GM19397 (cell line): ENCODE measurements around the gene SHISA8.
A peak's percentile ranks its signal among the peaks of the same experiment; 100 is the strongest.

ENCODE experiments used
- ATAC-seq: cut with Tn5 transposase; IDR thresholded peaks from one replicate; pipeline ENCODE4 v1.9.1; 2021; ENCODE audit warnings: mild to moderate bottlenecking, moderate library complexity; ENCODE audit not compliant: unreplicated experiment

The SHISA8 gene

GRCh38 chr22:41862530-41863266 lies 52.2 kb downstream of the SHISA8 start:
- peak; percentile 46 for ATAC-seq

- peak; percentile 57 for ATAC-seq
Measured at GRCh38 chr22:41862160-41862529, 52.7 kb downstream of the SHISA8 start.
